Epithelial cell of proximal tubule (primary cell): ENCODE data around the gene AMD1. TPM values are rescaled to one million over a fixed set of nuclear protein-coding genes. Genes with fewer than 3 reads are reported as not detected.

Source experiments
- DNase-seq: peaks from one replicate; pipeline ENCODE4 v3.0.0-alpha.2; 2011; ENCODE audit warnings: low read depth
- H3K4me3 ChIP-seq: 2 replicates; pipeline ENCODE4 v1.5.1; 2011; ENCODE audit warnings: low read depth, mild to moderate bottlenecking, low read length
- CTCF ChIP-seq: conservative IDR thresholded peaks from 2 replicates; pipeline ENCODE4 v1.5.1; 2012; ENCODE audit warnings: low read depth, mild to moderate bottlenecking, low read length
- total RNA-seq: library from RNA; depleted of rRNA; stranded (reverse); fragments of >200 nt; gene quantifications from 2 replicates; pipeline ENCODE4 v1.2.3, GENCODE V29; 2015

AMD1 gene
- total RNA-seq, 1 donor from 2014 or later: 50.4 TPM

GRCh38 chr6:110884321-110884720 is 9.7 kb downstream of the AMD1 start:
- H3K4me3 ChIP-seq: no peak overlapping the region
- TF ChIP-seq CTCF: no peak
- DNase-seq: no peak

- DNase-seq: no peak
- no peak overlapping the region for H3K4me3 ChIP-seq
- no peak for TF ChIP-seq CTCF
Observed at GRCh38 chr6:110885526-110885925, 10.9 kb downstream of the AMD1 start.

GRCh38 chr6:110886555-110887167 is 12.1 kb downstream of the AMD1 start:
- DNase-seq: no peak
- no peak overlapping the region for H3K4me3 ChIP-seq
- no peak for TF ChIP-seq CTCF

GRCh38 chr6:110890288-110890687 is 15.7 kb downstream of the AMD1 start:
- DNase-seq: no peak
- TF ChIP-seq CTCF: no peak
- no peak overlapping the region for H3K4me3 ChIP-seq

- DNase-seq: no peak
- no peak overlapping the region for H3K4me3 ChIP-seq
- TF ChIP-seq CTCF: no peak
Observed at GRCh38 chr6:110895907-110896608, 21.5 kb downstream of the AMD1 start.

- DNase-seq: no peak
- TF ChIP-seq CTCF: no peak
- H3K4me3 ChIP-seq: no peak overlapping the region
Observed at GRCh38 chr6:110897433-110897832, 22.8 kb downstream of the AMD1 start.

GRCh38 chr6:110898111-110898510 is 23.5 kb downstream of the AMD1 start:
- no peak overlapping the region for H3K4me3 ChIP-seq
- DNase-seq: no peak
- TF ChIP-seq CTCF: no peak
